Stimulated activated naive B cell treated with anti-CD40 and anti-IgM and Interleukin-4, amounts not matched to agents 10 μg/mL and 1 μg/mL and 100 μg/mL, for 72 hours (primary cell): ENCODE data around the gene SAMD3.
"Not testable (repeated sequence)": the region's sequence is repeated elsewhere in the genome, so short reads cannot be mapped to it uniquely, and the experiment has no call there.

Experiments used
- ATAC-seq, 2 donors: fragments of 150-1000 bp; cut with Tn5 transposase; replicated peaks; 2 replicates each; pipeline ENCODE4 v1.10.0; 2021; ENCODE audit warnings: moderate library complexity in 1 of 2
- DNase-seq: peaks from one replicate; pipeline ENCODE4 v3.0.0; 2021
- H3K27ac Mint-ChIP-seq: one replicate; pipeline ENCODE4 v1.8.0; 2022; ENCODE audit warnings: mild to moderate bottlenecking, mixed read lengths
- H3K27me3 Mint-ChIP-seq, 2 donors: one replicate each; pipeline ENCODE4 v1.8.0; 2022; ENCODE audit warnings: mixed read lengths in 2 of 2
- H3K36me3 Mint-ChIP-seq, 2 donors: one replicate each; pipeline ENCODE4 v1.8.0; 2022; ENCODE audit warnings: mixed read lengths in 2 of 2, mild to moderate bottlenecking in 1 of 2
- H3K4me1 Mint-ChIP-seq, 2 donors: one replicate each; pipeline ENCODE4 v1.8.0; 2022; ENCODE audit warnings: mixed read lengths in 2 of 2, mild to moderate bottlenecking in 1 of 2
- H3K4me3 Mint-ChIP-seq, 2 donors: one replicate each; pipeline ENCODE4 v1.8.0; 2022; ENCODE audit warnings: mild to moderate bottlenecking in 2 of 2, mixed read lengths in 2 of 2, moderate library complexity in 1 of 2
- H3K9me3 Mint-ChIP-seq, 2 donors: one replicate each; pipeline ENCODE4 v1.8.0; 2022; ENCODE audit warnings: mixed read lengths in 2 of 2, mild to moderate bottlenecking in 1 of 2

Gene SAMD3

DNA sequence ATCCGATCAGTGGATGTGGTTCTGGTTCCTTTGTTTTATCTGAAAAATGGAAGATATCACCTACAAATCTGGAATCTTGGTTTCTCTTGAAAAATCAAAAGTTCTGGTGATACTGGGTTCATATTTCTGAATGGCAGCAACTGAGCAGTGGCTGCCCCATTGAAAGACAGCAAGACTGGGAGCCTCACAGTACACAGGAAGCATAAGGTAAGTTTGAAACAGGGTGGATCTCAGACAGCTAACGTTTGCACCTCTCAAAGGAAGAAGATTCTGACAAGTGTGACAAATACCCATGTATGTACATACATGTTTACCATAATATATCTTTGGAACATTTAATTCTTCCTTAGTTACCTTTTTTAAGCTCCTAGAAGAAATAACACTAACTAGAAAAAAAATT is at the start of gene SAMD3:
Gene SAMD3 (minus strand): TSS at position 177 of the 400 bp plus-strand sequence. CDS start 7,678 bp downstream, outside the sequence.
- Mint-ChIP-seq H3K4me1 (peaks cover 7 to 14% of the 10 kb centered on the region in 2 donors), H3K27ac (peak within 1 kb of the TSS; percentile 62)

DNA sequence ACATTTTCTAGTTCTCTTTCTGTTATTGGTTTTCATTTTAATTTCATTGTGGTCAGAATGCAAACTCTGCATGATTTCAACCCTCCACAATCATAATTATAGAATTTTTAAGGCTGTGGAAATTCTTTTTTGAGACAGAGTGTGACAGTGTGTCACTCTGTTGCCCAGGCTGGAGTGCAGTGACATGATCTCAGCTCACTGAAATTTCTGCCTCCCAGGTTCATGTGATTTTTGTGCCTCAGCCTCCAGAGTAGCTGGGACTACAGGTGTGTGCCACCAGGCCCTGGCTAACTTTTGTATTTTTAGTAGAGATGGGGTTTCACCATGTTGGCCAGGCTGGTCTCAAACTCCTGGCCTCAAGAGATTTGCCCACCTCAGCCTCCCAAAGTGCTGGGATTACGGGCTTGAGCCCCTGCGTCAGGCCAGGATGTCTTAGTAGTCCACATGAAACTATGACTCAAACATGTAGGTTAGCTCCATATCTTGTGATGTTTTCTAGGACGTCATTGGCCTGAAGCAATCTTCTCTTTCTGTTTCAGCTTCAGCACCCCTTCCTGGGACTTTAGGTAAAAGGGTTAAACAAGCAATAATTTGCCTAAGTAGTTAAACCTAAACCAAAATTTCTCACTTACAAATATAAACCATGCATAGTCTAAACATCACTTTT is 47.4 kb upstream of the SAMD3 start:
- no peaks in the 10 kb centered on the region for H3K27me3 Mint-ChIP-seq
- ATAC-seq, result no peak
- peaks cover 0 to 3% of the 10 kb centered on the region in 2 donors for H3K4me1 Mint-ChIP-seq
- no peak overlapping the region for H3K4me3 Mint-ChIP-seq
- peaks cover 30 to 35% of the 10 kb centered on the region in 2 donors for H3K36me3 Mint-ChIP-seq
- DNase-seq, result no peak
- no peak overlapping the region for H3K27ac Mint-ChIP-seq
- peaks cover 15 to 19% of the 10 kb centered on the region in 2 donors for H3K9me3 Mint-ChIP-seq

More for the DNA sequence above, at the start of gene SAMD3:
- Mint-ChIP-seq H3K36me3 (no peaks in the 10 kb centered on the region), H3K27me3 (no peaks in the 10 kb centered on the region), H3K9me3 (peaks cover 3 to 5% of the 10 kb centered on the region in 2 donors), H3K4me3 (no peak within 1 kb of the TSS)
- ATAC-seq, result no peak
- DNase-seq, result no peak

GRCh38 chr6:130265553-130265952 is 42.8 kb upstream of the SAMD3 start:
- H3K9me3 Mint-ChIP-seq, result peaks cover 8 to 12% of the 10 kb centered on the region in 2 donors
- H3K4me1 Mint-ChIP-seq, result peaks cover 15 to 16% of the 10 kb centered on the region in 2 donors
- ATAC-seq, H3K27ac Mint-ChIP-seq, H3K4me3 Mint-ChIP-seq, DNase-seq, H3K27me3 Mint-ChIP-seq: not testable (repeated sequence)
- H3K36me3 Mint-ChIP-seq, result peaks cover 29 to 32% of the 10 kb centered on the region in 2 donors

DNA sequence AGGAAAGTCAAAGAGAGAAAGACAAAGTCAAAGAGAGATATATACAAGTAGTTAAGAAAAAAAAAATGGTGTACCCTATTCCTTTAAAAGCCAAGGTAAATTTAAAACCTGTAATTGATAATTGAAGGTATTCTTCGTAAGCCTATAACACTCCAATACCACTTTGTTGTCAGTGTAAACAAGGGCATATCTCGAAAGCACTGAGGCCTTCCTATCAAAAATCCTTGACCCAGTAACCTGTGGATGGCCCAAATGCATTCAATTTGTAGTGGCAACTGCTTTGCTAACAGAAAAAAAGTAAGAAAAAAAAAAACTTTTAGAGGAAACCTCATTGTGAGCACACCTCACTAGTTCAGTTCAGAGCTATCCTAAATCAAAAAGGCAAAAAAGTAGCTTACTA is 39.3 kb upstream of the SAMD3 start:
- H3K4me1 Mint-ChIP-seq, result peaks cover 27 to 41% of the 10 kb centered on the region in 2 donors
- H3K4me3 Mint-ChIP-seq, result peak overlapping the region; percentile 85 to 91
- H3K27ac Mint-ChIP-seq, result peak overlapping the region; percentile 96
- H3K36me3 Mint-ChIP-seq, result peaks cover 20 to 30% of the 10 kb centered on the region in 2 donors
- peaks cover 8 to 9% of the 10 kb centered on the region in 2 donors for H3K9me3 Mint-ChIP-seq
- DNase-seq, result no peak
- H3K27me3 Mint-ChIP-seq, result no peaks in the 10 kb centered on the region
- ATAC-seq, result no peak

DNA sequence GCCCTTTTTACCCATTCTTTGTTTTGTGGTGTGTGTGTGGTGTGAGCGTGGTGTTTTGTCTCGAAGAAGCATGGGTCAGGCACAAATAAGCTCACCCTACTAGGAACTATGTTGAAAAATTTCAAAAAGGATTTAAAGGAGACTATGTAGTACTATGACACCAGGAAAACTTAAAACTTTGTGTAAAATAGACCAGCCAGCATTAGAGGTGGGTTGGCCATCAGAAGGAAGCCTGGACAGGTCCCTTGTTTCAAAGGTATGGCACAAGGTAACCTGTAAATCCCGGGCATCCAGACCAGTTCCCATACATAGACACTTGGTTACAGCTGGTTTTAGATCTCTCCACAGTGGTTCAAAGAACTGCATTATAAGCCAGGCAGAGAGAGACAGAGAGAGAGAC is 38.8 kb upstream of the SAMD3 start:
- Mint-ChIP-seq H3K27ac (peak overlapping the region; percentile 96), H3K4me3 (peak overlapping the region; percentile 85 to 91)

GRCh38 chr6:130260614-130261241 is 38.0 kb upstream of the SAMD3 start:
- Mint-ChIP-seq H3K4me1 (peaks cover 27 to 41% of the 10 kb centered on the region in 2 donors), H3K36me3 (peaks cover 17 to 30% of the 10 kb centered on the region in 2 donors), H3K4me3 (peak overlapping the region; percentile 85 to 91), H3K27ac (peak overlapping the region; percentile 96)
- H3K27me3 Mint-ChIP-seq, DNase-seq, H3K9me3 Mint-ChIP-seq: not testable (repeated sequence)
- peak; percentile 47 to 54 for ATAC-seq

More for the DNA sequence above, 38.8 kb upstream of the SAMD3 start:
- not testable (repeated sequence) for H3K9me3 Mint-ChIP-seq, H3K27me3 Mint-ChIP-seq, ATAC-seq, DNase-seq
- H3K36me3 Mint-ChIP-seq, result peaks cover 15 to 30% of the 10 kb centered on the region in 2 donors
- H3K4me1 Mint-ChIP-seq, result peaks cover 27 to 41% of the 10 kb centered on the region in 2 donors

GRCh38 chr6:130260050-130260462 is 37.3 kb upstream of the SAMD3 start:
- not testable (repeated sequence) for H3K27me3 Mint-ChIP-seq, H3K9me3 Mint-ChIP-seq
- peak; percentile 76 for DNase-seq
- peak overlapping the region; percentile 85 to 91 for H3K4me3 Mint-ChIP-seq
- peak; percentile 78 to 79 for ATAC-seq
- peak overlapping the region; percentile 96 for H3K27ac Mint-ChIP-seq
- peaks cover 27 to 41% of the 10 kb centered on the region in 2 donors for H3K4me1 Mint-ChIP-seq
- peaks cover 17 to 30% of the 10 kb centered on the region in 2 donors for H3K36me3 Mint-ChIP-seq

GRCh38 chr6:130259557-130259956 is 36.8 kb upstream of the SAMD3 start:
- peaks cover 17 to 30% of the 10 kb centered on the region in 2 donors for H3K36me3 Mint-ChIP-seq
- peak overlapping the region; percentile 96 for H3K27ac Mint-ChIP-seq
- DNase-seq, result no peak
- peak overlapping the region; percentile 41 to 85 for H3K4me3 Mint-ChIP-seq
- peaks cover 8 to 9% of the 10 kb centered on the region in 2 donors for H3K9me3 Mint-ChIP-seq
- H3K27me3 Mint-ChIP-seq, result no peaks in the 10 kb centered on the region
- peak; percentile 55 to 63 for ATAC-seq
- H3K4me1 Mint-ChIP-seq, result peaks cover 27 to 41% of the 10 kb centered on the region in 2 donors

DNA sequence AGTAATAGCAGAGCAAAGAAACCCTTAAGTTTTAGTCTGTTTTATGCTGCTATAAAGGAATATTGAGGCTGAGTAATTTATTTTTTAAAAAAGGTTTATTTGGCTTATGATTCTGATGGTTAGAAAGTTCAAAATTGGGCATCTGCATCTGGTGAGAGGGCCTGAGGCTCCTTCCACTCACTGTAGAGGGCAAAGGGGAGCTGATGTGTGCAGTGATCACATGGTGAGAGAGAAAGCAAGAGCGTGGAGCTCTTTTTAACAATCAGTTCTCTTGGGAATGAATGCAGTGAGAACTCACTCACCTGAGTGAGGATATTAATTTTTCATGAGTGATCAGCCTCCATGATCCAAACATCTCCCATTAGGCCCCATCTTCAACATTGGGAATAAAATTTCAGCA is 36.4 kb upstream of the SAMD3 start:
- H3K36me3 Mint-ChIP-seq, result peaks cover 15 to 28% of the 10 kb centered on the region in 2 donors
- H3K4me3 Mint-ChIP-seq, result peak overlapping the region in 1 of 2 donors; percentile 28
- no peak for DNase-seq
- ATAC-seq, result peak in 1 of 2 donors; percentile 44
- peaks cover 27 to 41% of the 10 kb centered on the region in 2 donors for H3K4me1 Mint-ChIP-seq
- no peaks in the 10 kb centered on the region for H3K27me3 Mint-ChIP-seq
- H3K9me3 Mint-ChIP-seq, result peaks cover 8 to 9% of the 10 kb centered on the region in 2 donors
- H3K27ac Mint-ChIP-seq, result peak overlapping the region; percentile 84

- Mint-ChIP-seq H3K4me3 (no peak overlapping the region), H3K4me1 (no peaks in the 10 kb centered on the region), H3K9me3 (no peaks in the 10 kb centered on the region), H3K27me3 (no peaks in the 10 kb centered on the region), H3K36me3 (peaks cover 0 to 1% of the 10 kb centered on the region in 2 donors), H3K27ac (no peak overlapping the region)
- ATAC-seq, result no peak
- DNase-seq, result no peak
These were observed 29.9 kb upstream of the SAMD3 start for GRCh38 chr6:130252527-130253237.

DNA sequence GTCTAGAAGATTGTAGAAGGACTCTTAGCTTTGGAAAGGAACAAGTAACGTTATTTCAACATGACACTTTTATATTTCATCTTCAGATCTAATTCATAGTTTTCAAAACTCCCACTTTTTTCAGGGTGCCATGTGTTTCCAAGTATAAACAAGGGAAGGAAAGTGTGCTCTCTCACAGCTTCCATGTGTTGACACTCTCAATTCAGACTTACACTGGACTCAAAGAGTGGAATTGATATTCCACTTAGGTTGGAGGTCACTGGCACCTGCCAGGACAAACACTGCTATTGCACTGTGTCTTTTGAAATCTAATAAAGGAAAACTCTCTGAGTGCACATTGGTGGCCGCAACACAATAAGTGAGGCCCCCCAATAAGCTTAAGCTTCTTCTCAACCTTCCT is 22.5 kb upstream of the SAMD3 start:
- H3K4me3 Mint-ChIP-seq, result no peak overlapping the region
- H3K9me3 Mint-ChIP-seq, result no peaks in the 10 kb centered on the region
- no peak overlapping the region for H3K27ac Mint-ChIP-seq
- H3K27me3 Mint-ChIP-seq, result no peaks in the 10 kb centered on the region
- no peaks in the 10 kb centered on the region for H3K4me1 Mint-ChIP-seq
- DNase-seq (no peak), ATAC-seq (no peak)
- H3K36me3 Mint-ChIP-seq, result no peaks in the 10 kb centered on the region

DNA sequence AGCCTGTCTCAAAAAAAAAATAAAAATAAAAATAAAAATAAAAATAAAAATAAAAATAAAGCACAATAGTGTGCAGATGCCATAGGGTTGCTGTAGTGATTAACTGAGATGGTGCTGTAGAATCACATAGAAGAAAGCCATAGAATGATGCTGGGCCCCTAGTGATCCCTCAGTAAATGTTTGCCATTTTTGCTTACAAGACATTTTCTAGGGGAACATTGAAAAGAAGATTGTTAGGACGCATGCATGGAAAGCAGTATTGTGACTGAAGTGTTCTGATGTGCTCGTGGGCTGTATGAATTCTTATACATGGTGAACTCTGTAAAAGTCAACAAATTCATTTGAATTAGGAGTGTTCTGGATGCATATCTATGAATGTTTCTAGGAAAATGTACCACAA is 22.0 kb upstream of the SAMD3 start:
- Mint-ChIP-seq H3K4me1 (no peaks in the 10 kb centered on the region), H3K27me3 (no peaks in the 10 kb centered on the region), H3K9me3 (no peaks in the 10 kb centered on the region), H3K36me3 (no peaks in the 10 kb centered on the region), H3K4me3 (no peak overlapping the region), H3K27ac (no peak overlapping the region)
- DNase-seq (no peak), ATAC-seq (no peak)

DNA sequence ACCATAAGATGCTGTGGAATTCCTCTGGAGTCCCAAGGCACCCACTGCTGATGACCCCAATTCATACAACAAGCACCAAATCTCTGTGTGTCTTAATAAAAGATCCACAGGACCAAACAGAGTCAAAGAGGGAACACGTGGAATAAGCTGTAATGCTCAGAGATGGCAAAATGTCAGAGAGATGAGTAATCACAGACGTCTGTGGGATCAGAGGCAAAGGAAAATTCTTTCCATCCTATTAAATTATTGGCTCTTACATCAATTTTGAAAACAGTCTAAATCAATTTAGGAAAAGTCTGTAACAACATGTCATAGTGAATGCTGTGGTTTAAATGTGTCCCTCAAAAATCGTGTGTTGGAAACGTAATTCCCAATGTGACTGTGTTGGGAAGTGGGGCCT is 17.5 kb upstream of the SAMD3 start:
- DNase-seq (no peak), ATAC-seq (no peak)
- Mint-ChIP-seq H3K36me3 (no peaks in the 10 kb centered on the region), H3K4me1 (no peaks in the 10 kb centered on the region), H3K9me3 (no peaks in the 10 kb centered on the region), H3K27ac (no peak overlapping the region), H3K27me3 (no peaks in the 10 kb centered on the region), H3K4me3 (no peak overlapping the region)

- ATAC-seq, result no peak
- Mint-ChIP-seq H3K4me3 (no peak overlapping the region), H3K9me3 (no peaks in the 10 kb centered on the region), H3K4me1 (no peaks in the 10 kb centered on the region), H3K36me3 (no peaks in the 10 kb centered on the region), H3K27me3 (no peaks in the 10 kb centered on the region), H3K27ac (no peak overlapping the region)
- DNase-seq, result no peak
These were observed 17.0 kb upstream of the SAMD3 start for GRCh38 chr6:130239755-130240154.
